Measurements from ENCODE around the gene NALCN. TPM values are rescaled to one million over a fixed set of nuclear protein-coding genes. Genes with fewer than 3 reads are reported as not detected.

The NALCN gene
- total and polyA plus RNA-seq, 2 donors (not counting 1 experiment from before 2014, with no cell fraction given) = 1.5 to 2.7 TPM

GRCh38 chr13:101242720-101243119 lies 173.6 kb downstream of the NALCN start:
- Histone ChIP-seq H2AFZ (ENCODE audit: low read length) (no peak overlapping the region), H3K36me3 (ENCODE audit: control insufficient read depth, insufficient read depth, low read length) (no peaks in the 10 kb centered on the region), H3K9me3 (ENCODE audit: control insufficient read depth, insufficient read depth, low read depth, low read length) (no peaks in the 10 kb centered on the region), H3K9ac (ENCODE audit: insufficient read depth, low read length) (no peak overlapping the region), H3K79me2 (ENCODE audit: control insufficient read depth, insufficient read depth, low read length) (no peaks in the 10 kb centered on the region), H3K4me3 (replicated peaks in 1 of 4; ENCODE audit: control extremely low read depth in 1 of 4, insufficient read depth in 1 of 4, low read depth in 3 of 4, low read length in 4 of 4) (no peak overlapping the region), H3K4me1 (ENCODE audit: control insufficient read depth, extremely low read depth, insufficient read depth, low read length) (no peaks in the 10 kb centered on the region), H4K20me1 (ENCODE audit: control insufficient read depth, extremely low read depth, insufficient read depth, low read length) (no peaks in the 10 kb centered on the region), H3K4me2 (ENCODE audit: extremely low read depth, insufficient read depth, low read length) (no peak overlapping the region), H3K27ac (ENCODE audit: insufficient read depth, low read length) (no peak overlapping the region), H3K27me3 (ENCODE audit: control insufficient read depth, insufficient read depth, low read length) (no peaks in the 10 kb centered on the region)
- peak; percentile 30 to 33 for DNase-seq (ENCODE audit: low read depth in 2 of 2)
- TF ChIP-seq EZH2 (IDR thresholded peaks at IDR 0.05; ENCODE audit: low read length, missing control alignments) = no peak
- TF ChIP-seq, protein P1, sequence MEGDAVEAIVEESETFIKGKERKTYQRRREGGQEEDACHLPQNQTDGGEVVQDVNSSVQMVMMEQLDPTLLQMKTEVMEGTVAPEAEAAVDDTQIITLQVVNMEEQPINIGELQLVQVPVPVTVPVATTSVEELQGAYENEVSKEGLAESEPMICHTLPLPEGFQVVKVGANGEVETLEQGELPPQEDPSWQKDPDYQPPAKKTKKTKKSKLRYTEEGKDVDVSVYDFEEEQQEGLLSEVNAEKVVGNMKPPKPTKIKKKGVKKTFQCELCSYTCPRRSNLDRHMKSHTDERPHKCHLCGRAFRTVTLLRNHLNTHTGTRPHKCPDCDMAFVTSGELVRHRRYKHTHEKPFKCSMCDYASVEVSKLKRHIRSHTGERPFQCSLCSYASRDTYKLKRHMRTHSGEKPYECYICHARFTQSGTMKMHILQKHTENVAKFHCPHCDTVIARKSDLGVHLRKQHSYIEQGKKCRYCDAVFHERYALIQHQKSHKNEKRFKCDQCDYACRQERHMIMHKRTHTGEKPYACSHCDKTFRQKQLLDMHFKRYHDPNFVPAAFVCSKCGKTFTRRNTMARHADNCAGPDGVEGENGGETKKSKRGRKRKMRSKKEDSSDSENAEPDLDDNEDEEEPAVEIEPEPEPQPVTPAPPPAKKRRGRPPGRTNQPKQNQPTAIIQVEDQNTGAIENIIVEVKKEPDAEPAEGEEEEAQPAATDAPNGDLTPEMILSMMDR (conservative IDR thresholded peaks at IDR 0.05 in 1 of 2, IDR thresholded peaks at IDR 0.05 in 1 of 2; ENCODE audit: low read depth in 1 of 2, low read length in 2 of 2) = no peak

DNA sequence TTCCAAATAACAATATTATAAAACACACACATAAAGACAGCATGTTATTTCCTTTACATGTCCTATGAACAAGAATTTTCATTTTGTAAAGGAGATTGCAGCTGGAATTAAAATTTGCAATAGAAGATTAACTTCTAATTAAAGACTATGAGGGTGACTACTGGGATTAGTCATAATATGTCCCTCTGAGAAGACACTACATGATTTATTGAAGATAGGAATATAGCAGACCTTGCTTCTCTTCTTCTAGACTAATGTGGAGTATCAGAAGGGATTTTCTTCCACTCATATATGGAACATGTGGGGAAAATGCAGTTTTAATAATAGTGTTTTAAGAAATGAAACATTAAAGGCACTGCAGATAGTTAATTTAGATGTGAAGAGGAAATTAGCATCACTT lies 177.8 kb downstream of the NALCN start:
- H3K27ac ChIP-seq (ENCODE audit: insufficient read depth, low read length) = no peak overlapping the region
- no peak overlapping the region for H3K9ac ChIP-seq (ENCODE audit: insufficient read depth, low read length)
- no peak overlapping the region for H3K4me3 ChIP-seq (replicated peaks in 1 of 4; ENCODE audit: control extremely low read depth in 1 of 4, insufficient read depth in 1 of 4, low read depth in 3 of 4, low read length in 4 of 4)
- no peaks in the 10 kb centered on the region for H3K9me3 ChIP-seq (ENCODE audit: control insufficient read depth, insufficient read depth, low read depth, low read length)
- TF ChIP-seq, protein P1 (conservative IDR thresholded peaks at IDR 0.05 in 1 of 2, IDR thresholded peaks at IDR 0.05 in 1 of 2; ENCODE audit: low read depth in 1 of 2, low read length in 2 of 2) = no peak
- no peak for TF ChIP-seq EZH2 (IDR thresholded peaks at IDR 0.05; ENCODE audit: low read length, missing control alignments)
- H4K20me1 ChIP-seq (ENCODE audit: control insufficient read depth, extremely low read depth, insufficient read depth, low read length) = no peaks in the 10 kb centered on the region
- no peak overlapping the region for H3K4me2 ChIP-seq (ENCODE audit: extremely low read depth, insufficient read depth, low read length)
- no peaks in the 10 kb centered on the region for H3K79me2 ChIP-seq (ENCODE audit: control insufficient read depth, insufficient read depth, low read length)
- H2AFZ ChIP-seq (ENCODE audit: low read length) = no peak overlapping the region
- H3K27me3 ChIP-seq (ENCODE audit: control insufficient read depth, insufficient read depth, low read length) = no peaks in the 10 kb centered on the region
- DNase-seq (ENCODE audit: low read depth in 2 of 2) = no peak
- no peaks in the 10 kb centered on the region for H3K36me3 ChIP-seq (ENCODE audit: control insufficient read depth, insufficient read depth, low read length)
- H3K4me1 ChIP-seq (ENCODE audit: control insufficient read depth, extremely low read depth, insufficient read depth, low read length) = no peaks in the 10 kb centered on the region

DNA sequence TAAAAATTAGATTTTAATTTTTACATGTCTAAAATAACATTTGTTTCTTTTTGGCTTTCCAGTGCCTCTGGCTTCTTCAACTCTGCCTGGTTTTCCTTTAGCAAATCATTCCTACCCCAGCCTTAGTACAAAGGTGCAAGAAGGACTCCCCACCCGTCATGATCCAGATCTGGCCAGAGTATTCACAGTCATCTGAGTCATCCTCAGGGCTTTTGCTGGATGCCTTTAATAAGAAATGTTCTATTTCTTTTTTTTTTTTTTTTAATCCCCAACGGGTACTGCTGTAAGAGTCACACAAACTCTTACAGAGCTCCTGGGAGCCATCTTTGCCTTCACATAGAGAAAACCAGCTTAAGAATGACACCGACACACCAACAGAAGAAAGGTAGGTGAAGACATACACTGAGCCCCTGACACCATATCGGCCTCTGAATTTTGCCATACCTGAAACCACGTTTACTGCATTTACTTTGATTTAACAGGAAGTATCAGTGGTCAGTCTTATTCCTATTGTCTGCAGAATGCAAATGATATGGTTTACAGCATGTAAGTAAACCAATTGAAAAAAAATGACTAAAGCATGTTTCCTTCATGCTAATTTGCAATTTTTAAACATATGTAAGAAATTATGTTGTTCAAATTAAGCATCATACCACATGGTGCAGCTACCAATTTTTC lies 184.4 kb downstream of the NALCN start:
- peak in 1 of 2 donors; percentile 47 for DNase-seq (ENCODE audit: low read depth in 2 of 2)
- TF ChIP-seq, protein P1 (conservative IDR thresholded peaks at IDR 0.05 in 1 of 2, IDR thresholded peaks at IDR 0.05 in 1 of 2; ENCODE audit: low read depth in 1 of 2, low read length in 2 of 2) = no peak
- no peak for TF ChIP-seq EZH2 (IDR thresholded peaks at IDR 0.05; ENCODE audit: low read length, missing control alignments)
- no peaks in the 10 kb centered on the region for H3K36me3 ChIP-seq (ENCODE audit: control insufficient read depth, insufficient read depth, low read length)
- H3K9me3 ChIP-seq (ENCODE audit: control insufficient read depth, insufficient read depth, low read depth, low read length) = no peaks in the 10 kb centered on the region
- no peaks in the 10 kb centered on the region for H4K20me1 ChIP-seq (ENCODE audit: control insufficient read depth, extremely low read depth, insufficient read depth, low read length)
- no peaks in the 10 kb centered on the region for H3K79me2 ChIP-seq (ENCODE audit: control insufficient read depth, insufficient read depth, low read length)
- H3K27ac ChIP-seq (ENCODE audit: insufficient read depth, low read length) = no peak overlapping the region
- H3K4me1 ChIP-seq (ENCODE audit: control insufficient read depth, extremely low read depth, insufficient read depth, low read length) = no peaks in the 10 kb centered on the region
- H3K27me3 ChIP-seq (ENCODE audit: control insufficient read depth, insufficient read depth, low read length) = no peaks in the 10 kb centered on the region
- no peak overlapping the region for H3K9ac ChIP-seq (ENCODE audit: insufficient read depth, low read length)
- H2AFZ ChIP-seq (ENCODE audit: low read length) = no peak overlapping the region
- H3K4me2 ChIP-seq (ENCODE audit: extremely low read depth, insufficient read depth, low read length) = no peak overlapping the region
- H3K4me3 ChIP-seq (replicated peaks in 1 of 4; ENCODE audit: control extremely low read depth in 1 of 4, insufficient read depth in 1 of 4, low read depth in 3 of 4, low read length in 4 of 4) = no peak overlapping the region

Data from fibroblast of lung (primary cell).